GM19023 (cell line): Measurements from ENCODE around the gene PREB.

Experiments
- ATAC-seq: cut with Tn5 transposase; IDR thresholded peaks from one replicate; pipeline ENCODE4 v1.9.1; 2021; ENCODE audit warnings: mild to moderate bottlenecking, moderate library complexity; ENCODE audit not compliant: unreplicated experiment

PREB gene

DNA sequence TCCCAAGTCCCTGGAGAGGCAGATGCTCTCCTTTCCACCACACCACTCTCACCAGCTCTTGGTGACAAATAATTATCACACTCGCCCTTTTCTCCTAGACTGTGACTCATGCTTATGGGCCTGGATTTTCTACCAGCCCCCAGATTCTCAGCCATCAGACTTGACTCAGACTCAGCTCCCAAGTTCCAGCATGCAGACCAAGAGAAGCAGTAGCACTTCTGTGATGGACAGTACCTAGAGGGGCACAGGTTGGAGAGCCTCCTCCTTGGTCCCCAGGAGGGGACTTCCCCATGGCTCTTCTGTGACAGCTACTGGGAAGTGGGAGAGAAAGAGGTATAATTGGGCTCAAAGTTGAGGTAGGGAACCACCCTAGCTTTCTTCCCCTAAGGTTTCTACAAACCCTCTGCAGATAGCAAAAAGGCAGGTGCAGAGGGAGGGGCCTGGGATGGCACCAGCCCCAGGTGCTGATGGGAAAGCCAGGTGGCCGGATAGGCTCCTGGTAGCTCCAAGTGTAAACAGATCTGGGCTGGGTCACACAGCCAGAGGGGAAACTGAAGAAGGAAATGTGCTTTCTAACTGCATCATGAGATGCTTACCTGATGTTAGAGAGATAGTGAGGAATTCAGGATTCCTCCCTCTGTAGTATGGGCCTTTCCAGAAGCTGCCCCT is 18.5 kb upstream of the PREB start:
- ATAC-seq, result no peak

DNA sequence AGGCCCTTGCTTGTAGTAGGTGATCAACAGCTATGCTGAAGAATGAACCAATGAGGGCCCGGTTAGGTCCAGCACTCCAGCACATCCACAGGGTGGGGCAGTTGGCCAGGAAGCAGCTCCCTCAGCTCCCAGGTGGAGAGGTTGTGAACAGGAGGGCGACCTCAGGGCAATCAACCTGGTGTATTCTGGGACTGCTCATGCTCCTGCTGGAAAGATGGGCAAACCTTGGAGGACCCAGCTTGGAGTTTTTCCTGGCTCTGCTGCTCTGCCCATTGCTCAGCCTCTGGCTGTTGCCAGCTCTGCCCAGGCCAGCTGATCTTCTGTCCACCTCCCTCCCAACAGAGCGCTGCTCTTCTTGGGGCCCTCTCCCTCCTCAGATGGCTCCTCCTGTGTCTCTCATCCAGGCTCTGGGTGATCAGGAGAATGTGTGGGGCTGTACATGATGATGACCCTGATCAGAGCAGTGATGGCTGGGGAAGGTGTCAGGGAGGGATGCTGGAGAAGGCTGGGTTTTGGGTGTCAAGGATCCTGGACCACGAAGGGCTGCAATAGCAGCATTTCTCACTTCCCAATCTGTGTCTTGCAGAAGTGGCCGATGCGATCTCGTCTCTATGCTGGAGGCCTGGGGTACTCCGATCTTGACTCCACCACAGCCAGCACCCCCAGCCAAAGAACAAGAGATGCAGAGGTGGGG is 17.8 kb upstream of the PREB start:
- no peak for ATAC-seq

GRCh38 chr2:27150639-27151230 is 16.3 kb upstream of the PREB start:
- no peak for ATAC-seq

DNA sequence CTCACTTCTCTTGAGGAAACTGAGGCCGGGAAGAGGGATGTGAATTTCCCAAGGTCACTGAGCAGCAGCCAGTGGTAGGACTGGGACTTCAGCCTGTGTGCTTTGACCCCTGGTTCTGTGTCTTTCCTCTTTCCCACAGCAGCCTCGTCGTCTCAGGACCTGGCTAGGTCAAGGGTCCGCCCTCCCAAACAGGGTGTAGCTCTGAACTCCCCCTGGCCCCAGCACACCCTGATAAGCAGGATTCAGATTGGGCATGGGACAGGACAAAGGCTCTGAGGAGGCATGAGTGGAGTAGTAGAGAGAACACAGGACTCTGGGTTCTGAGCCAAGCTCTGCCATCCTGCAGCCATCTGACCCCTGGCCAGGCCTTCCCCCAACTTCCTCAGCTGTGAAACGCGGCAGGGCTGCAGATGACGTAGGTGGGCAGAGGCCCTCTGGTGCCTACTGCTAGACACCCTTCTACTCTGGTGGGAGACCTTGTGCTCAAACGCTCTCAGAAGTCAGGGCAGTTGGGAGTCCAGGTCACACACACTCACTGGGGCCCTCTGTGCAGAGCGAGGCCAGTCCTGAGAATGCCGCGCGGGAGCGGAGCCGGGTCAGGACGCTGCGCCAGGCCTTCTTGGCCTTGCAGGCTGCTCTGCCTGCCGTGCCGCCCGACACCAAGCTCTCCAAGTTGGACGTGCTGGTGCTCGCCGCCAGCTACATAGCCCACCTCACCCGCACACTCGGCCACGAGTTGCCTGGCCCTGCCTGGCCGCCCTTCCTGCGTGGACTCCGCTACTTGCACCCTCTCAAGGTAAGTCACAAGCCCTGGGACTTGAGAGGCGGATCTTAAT is 15.4 kb upstream of the PREB start:
- no peak for ATAC-seq

- ATAC-seq, result no peak
These were observed 14.5 kb upstream of the PREB start, which contains the start of gene TCF23 for GRCh38 chr2:27148801-27149439. Gene TCF23, plus strand, starts transcription at chr2:27149004. Its CDS starts 130 bp downstream, at chr2:27149134.

DNA sequence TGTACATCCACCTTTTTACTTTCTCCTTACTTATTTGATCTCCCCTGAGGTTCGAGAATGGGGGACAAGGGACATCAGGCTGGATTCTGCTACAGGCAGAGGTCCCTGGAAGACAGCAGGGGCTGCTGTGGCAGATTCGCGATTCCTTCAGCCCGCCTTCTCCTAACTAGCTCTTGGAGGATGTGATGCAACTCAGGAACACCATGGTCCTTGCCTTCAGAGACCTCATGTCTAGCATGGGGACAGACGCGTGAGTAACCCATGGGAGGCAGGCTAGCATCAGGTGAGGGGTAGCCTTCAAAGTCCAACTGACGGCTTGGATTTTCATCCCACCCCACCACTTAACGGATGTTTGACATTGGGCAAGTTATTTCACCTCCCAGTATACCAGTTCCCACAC is 13.5 kb upstream of the PREB start:
- ATAC-seq, result no peak

DNA sequence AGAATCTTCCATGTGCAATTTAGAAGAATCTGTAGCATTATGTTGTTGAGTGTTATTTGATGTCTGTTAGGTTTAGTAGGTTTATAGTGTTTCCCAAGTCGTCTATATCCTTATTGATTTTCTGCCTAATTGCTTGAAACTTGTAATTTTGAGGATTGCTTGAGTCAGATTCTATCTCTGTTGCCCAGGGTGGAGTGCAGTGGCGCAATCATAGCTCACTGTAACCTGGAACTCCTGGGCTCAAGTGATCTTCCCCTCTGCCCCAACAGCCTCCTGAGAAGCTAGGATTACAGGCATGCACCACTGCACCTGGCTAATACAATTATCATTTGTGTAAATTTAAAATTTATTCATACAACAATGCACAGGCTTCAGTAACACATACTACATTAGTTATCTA is 11.2 kb upstream of the PREB start:
- no peak for ATAC-seq

DNA sequence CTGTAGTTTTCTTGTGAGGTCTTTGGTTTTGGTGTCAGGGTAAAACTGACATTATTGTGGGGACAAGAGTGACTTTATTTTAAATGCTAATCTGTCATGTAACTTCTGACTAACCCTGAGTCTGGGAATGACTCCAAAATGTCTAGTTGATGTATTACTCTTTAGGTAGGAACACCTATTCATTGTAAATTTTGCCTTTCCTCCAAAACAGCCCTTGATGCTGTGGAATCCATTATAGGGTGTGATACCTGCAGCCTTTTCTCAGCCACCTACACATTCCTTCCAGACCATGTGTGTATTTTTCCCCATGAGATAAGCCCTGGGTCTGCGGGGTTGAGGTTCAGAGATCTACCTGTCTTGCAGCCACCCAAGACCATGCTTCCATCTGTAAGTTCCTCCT is 8.8 kb upstream of the PREB start:
- no peak for ATAC-seq

DNA sequence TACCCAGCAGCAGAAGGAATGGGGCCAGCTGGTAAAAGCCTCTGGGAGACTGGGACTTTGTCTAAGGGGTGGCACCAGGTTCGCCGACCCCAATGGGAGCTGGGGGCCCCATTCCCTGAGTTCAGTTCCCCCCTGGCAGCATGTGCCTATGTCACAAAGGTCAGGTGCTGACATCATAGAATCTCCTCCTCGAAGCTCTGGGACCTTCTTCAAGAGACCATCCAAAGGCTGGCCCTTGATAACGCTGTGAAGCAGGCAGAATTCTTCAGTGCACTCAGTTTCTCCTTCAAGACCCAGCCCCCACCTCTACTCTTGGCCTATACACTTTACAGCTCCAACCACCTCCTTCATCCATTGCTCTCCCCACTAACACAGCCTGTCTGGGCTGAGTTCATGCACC is 4.9 kb upstream of the PREB start, which contains the start of gene PRR30:
Gene PRR30 (minus strand): TSS at position 101 of the 400 bp plus-strand sequence. CDS start 1,081 bp downstream, outside the sequence.
- no peak for ATAC-seq

DNA sequence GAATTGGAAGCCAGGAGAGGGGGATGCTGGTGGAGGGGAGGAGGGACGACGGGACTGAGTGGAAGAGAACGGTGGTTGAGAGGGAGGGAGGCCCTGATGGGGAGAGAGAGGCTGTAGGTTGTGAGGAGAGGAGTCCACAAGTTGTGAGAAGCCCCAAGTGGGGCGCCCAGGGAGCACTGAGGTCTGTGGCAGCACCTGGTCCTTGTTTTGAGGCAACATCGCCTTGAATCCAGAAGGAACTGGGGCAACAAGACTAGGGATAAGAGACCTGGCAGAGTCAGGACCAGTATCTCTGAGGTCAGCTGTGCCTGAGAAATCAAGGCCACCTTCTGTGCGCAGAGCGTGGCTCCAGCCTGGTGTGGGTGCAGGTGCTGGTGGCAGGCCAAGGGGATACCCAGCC is 3.7 kb upstream of the PREB start:
- ATAC-seq, result no peak

DNA sequence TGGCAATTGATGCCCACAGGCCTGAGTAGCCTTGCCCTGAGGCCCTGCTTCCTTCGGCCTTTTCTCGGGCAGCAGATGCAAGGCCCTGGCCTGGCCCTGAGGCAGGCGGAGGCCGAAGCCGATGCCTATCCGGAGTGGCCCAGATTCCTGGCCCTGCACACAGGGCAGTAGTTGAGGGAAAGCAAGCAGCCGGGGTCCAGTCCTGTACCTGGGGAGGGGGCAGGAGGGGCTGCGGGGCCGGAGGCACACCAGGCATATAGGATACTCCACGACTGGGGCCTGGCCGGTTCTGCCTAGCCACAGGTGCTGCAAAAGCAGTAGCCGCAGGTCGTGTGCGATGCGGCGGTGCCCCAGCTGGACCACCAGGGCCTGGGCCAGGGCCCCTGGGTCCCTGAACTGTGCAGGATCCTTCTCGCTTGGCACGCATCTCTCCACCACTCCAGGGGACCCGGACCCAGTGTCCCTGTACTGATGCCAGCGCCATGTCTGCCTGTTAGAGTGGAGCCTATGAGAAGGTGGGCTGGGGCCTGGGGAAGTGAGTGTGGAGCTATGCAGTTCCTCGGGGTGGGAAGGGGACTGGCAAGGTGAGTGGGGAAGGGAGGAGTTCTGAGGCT is 3.0 kb upstream of the PREB start:
- ATAC-seq, result no peak

GRCh38 chr2:27136751-27137150 is 2.3 kb upstream of the PREB start:
- ATAC-seq, result no peak

GRCh38 chr2:27135478-27135955 is 1.1 kb upstream of the PREB start:
- ATAC-seq, result no peak

DNA sequence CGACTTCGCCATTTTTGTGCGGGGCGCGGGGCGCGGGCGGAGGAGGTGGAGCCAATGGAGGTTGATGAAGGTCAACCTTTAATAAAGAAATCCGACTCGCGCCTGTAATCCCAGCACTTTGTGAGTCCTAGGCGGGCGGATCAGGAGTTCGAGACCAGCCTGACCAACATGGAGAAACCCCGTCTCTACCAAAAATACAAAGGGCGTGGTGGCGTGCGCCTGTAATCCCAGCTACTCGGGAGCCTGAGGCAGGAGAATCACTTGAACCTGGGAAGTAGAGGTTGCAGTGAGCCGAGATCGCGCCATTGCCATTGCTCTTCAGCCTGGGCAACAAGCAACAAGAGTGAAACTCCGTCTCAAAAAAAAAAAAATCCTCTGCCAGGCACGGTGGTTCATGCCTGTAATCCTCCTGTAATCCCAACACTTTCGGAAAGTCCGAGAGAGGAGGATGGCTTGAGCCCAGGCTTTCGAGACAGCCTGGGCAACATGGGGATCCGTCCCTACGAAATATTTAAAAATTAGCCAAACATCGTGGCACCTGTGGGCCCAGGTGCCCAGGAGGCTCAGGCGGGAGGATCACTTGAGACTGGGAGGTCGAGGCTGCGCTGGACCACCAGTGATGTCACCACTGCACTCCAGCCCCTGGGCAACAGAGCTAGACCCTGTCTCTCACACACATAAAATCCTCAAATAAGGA is 493 bp upstream of the PREB start:
- ATAC-seq, result no peak

- ATAC-seq, result no peak
These were observed 1.1 kb downstream of the PREB start for GRCh38 chr2:27133195-27133875.

DNA sequence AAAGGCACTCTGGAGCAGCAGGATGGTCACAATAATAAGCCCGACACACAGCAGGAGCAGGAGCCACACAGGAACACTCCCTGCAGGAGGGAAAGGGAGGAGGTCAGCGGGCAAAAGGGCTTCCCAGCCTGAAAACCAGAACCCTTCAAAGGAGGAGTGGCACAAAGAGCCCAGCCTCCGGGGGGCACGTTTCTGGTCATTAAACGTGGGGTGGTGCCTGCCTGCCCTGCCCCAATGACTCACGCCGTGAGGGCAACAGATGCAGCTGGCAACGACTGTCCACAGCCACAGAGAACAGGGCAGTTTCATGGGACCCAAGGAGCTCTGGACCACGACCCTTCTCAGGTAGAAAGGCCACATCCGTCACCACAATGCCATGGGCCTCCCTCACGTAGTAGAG is 3.0 kb downstream of the PREB start:
- ATAC-seq, result no peak

- no peak for ATAC-seq
These were observed 4.0 kb downstream of the PREB start for GRCh38 chr2:27130396-27130795.

GRCh38 chr2:27128668-27129571 is 5.5 kb downstream of the PREB start:
- no peak for ATAC-seq
